Ovary (tissue), 9 donors: Measurements from ENCODE around the gene SLC26A1. TPM values are rescaled to one million over a fixed set of nuclear protein-coding genes. Genes with fewer than 3 reads are reported as not detected.
A peak's percentile ranks its signal among the peaks of the same experiment; 100 is the strongest.

Experiments used
- DNase-seq, 5 donors: peaks; one replicate each; pipeline ENCODE4 v3.0.0-alpha.2; 2019 to 2020
- H3K27ac ChIP-seq, 2 donors: fragments of 200-600 bp; one replicate each; pipeline versions ENCODE4 v1.5.1 to v1.8.0; 2019 to 2022
- H3K27me3 ChIP-seq: fragments of 200-600 bp; one replicate; pipeline ENCODE4 v1.8.0; 2022
- H3K36me3 ChIP-seq: fragments of 200-600 bp; sonication (generic); one replicate; pipeline ENCODE4 v1.5.1; 2019
- H3K4me1 ChIP-seq: one replicate; pipeline ENCODE4 v1.8.1; 2013; ENCODE audit warnings: mild to moderate bottlenecking, moderate library complexity; ENCODE audit not compliant: insufficient read depth
- H3K4me3 ChIP-seq: fragments of 200-600 bp; sonication (generic); one replicate; pipeline ENCODE4 v1.5.1; 2017
- H3K9me3 ChIP-seq, 2 donors: fragments of 200-600 bp in 1 of 2; sonication (generic) in 1 of 2; one replicate each; pipeline versions ENCODE4 v1.5.1 to v1.8.1; 2013 to 2019; ENCODE audit warnings: mild to moderate bottlenecking in 1 of 2, moderate library complexity in 1 of 2
- CTCF ChIP-seq, 3 donors: fragments of 450-650 bp in 2 of 3; fragments of 200-600 bp in 1 of 3; IDR thresholded peaks; one replicate each; pipeline versions ENCODE4 v1.5.1 to v1.8.0; 2016 to 2022; ENCODE audit warnings: antibody characterized with exemption in 3 of 3, mild to moderate bottlenecking in 1 of 3
- EP300 ChIP-seq: sonication (generic); formaldehyde crosslinking; IDR thresholded peaks from one replicate; pipeline ENCODE4 v1.6.1; 2017; ENCODE audit warnings: antibody characterized with exemption
- POLR2A ChIP-seq: fragments of 450-650 bp; IDR thresholded peaks from one replicate; pipeline ENCODE4 v1.6.1; 2017; ENCODE audit warnings: antibody characterized with exemption, mild to moderate bottlenecking, moderate library complexity
- WGBS, 3 donors: extraction: QIAGEN DNeasy Blood & Tissue Kit in 1 of 3; methylation state at CpG; one replicate each; pipeline versions ENCODE4 v1.1.5 to v1.1.7; 2013 to 2017; 5-methylcytosine and 5-hydroxymethylcytosine counted together
- intact Hi-C, 4 donors: fragments of 100-400 bp; cut with DNase I; formaldehyde crosslinking; loops; one replicate each; pipeline versions ENCODE4 v1.11.0 to v1.15.1; 2022 to 2023
- polyA plus RNA-seq, 2 donors: library from polyadenylated mRNA; stranded (reverse); fragments of 200-250 nt in 1 of 2; fragments of 350-450 nt in 1 of 2; fragmentation: Illumina TruSeq in 1 of 2; extraction: RNeasy Lipid Tissue Mini Kit (QIAGEN cat#74804) in 1 of 2; gene quantifications; one replicate each; pipeline ENCODE4 v1.2.3, GENCODE V29; 2013 to 2014
- total RNA-seq, 7 donors: library from RNA; depleted of rRNA in 2 of 7; stranded (reverse); fragments of >200 nt in 2 of 7; fragmentation: NEBNext Ultra II Directional in 3 of 7; extraction: Animal tissue kit (Norgen Biotek cat#: 25700) in 3 of 7; gene quantifications; one replicate each; pipeline versions ENCODE4 v1.1.0 to v1.2.4, GENCODE V29; 2016 to 2023
- donor health status: DM: no; HTN: no; CAD: no; lungs with moderate emphysema.
- donor health status: DM: no; HTN: no; CAD: no.
- donor health status: Bipolar disorder and iron deficiency.
- donor health status: DM: yes; HTN: yes; CAD: no.
- donor health status: DM: no; HTN: no; CAD: no.
- donor health status: DM: yes; HTN: yes; CAD: no.

Gene SLC26A1
- total and polyA plus RNA-seq, 9 donors = 0.10 to 1.1 (median 0.25) TPM; not detected in 1

- no peak for DNase-seq
- no peaks in the 10 kb centered on the region for H3K36me3 ChIP-seq
- H3K27ac ChIP-seq = no peak overlapping the region
- TF ChIP-seq CTCF (IDR thresholded peaks at IDR 0.05) = no peak
- no peak for TF ChIP-seq EP300
- TF ChIP-seq POLR2A = no peak
- intact Hi-C loops = no loop called here
- no peaks in the 10 kb centered on the region for H3K4me1 ChIP-seq
- H3K4me3 ChIP-seq = no peak overlapping the region
- no peaks in the 10 kb centered on the region for H3K27me3 ChIP-seq
- 83 to 90% (median 87%) methylated on average over 29 to 35 of the region's 35 CpGs for WGBS, 3 donors
- no peaks in the 10 kb centered on the region for H3K9me3 ChIP-seq
Measured at GRCh38 chr4:960636-961350, 32.4 kb downstream of the SLC26A1 start.

GRCh38 chr4:960140-960635, 33.0 kb downstream of the SLC26A1 start:
- no peak for DNase-seq
- intact Hi-C loops = no loop called here
- H3K27ac ChIP-seq = no peak overlapping the region
- H3K36me3 ChIP-seq = no peaks in the 10 kb centered on the region
- no peaks in the 10 kb centered on the region for H3K4me1 ChIP-seq
- H3K4me3 ChIP-seq = no peak overlapping the region
- H3K27me3 ChIP-seq = no peaks in the 10 kb centered on the region
- WGBS, 3 donors = 81 to 89% (median 81%) methylated on average over 8 to 16 of the region's 16 CpGs
- no peaks in the 10 kb centered on the region for H3K9me3 ChIP-seq
- no peak for TF ChIP-seq POLR2A
- no peak for TF ChIP-seq CTCF (IDR thresholded peaks at IDR 0.05)
- TF ChIP-seq EP300 = no peak

- Histone ChIP-seq H3K27me3 (no peaks in the 10 kb centered on the region), H3K9me3 (no peaks in the 10 kb centered on the region), H3K4me1 (no peaks in the 10 kb centered on the region), H3K36me3 (no peaks in the 10 kb centered on the region), H3K27ac (no peak overlapping the region), H3K4me3 (no peak overlapping the region)
- TF ChIP-seq POLR2A (no peak), CTCF (IDR thresholded peaks at IDR 0.05) (no peak), EP300 (no peak)
- intact Hi-C loops = no loop called here
- WGBS, 3 donors = 65 to 70% (median 68%) methylated on average over 23 to 24 of the region's 24 CpGs
- peak in 1 of 5 donors; percentile 14 for DNase-seq
Measured at GRCh38 chr4:959338-960139, 33.7 kb downstream of the SLC26A1 start.

GRCh38 chr4:958696-959337, 34.4 kb downstream of the SLC26A1 start:
- Histone ChIP-seq H3K27me3 (no peaks in the 10 kb centered on the region), H3K9me3 (no peaks in the 10 kb centered on the region), H3K4me3 (no peak overlapping the region), H3K27ac (no peak overlapping the region), H3K36me3 (no peaks in the 10 kb centered on the region), H3K4me1 (no peaks in the 10 kb centered on the region)
- no peak for TF ChIP-seq POLR2A
- no peak for TF ChIP-seq EP300
- no peak for TF ChIP-seq CTCF (IDR thresholded peaks at IDR 0.05)
- WGBS, 3 donors = 80 to 83% (median 83%) methylated on average over 17 of the region's 17 CpGs
- DNase-seq = no peak
- intact Hi-C loops = no loop called here
